GM19372 (cell line): ENCODE results near the gene CA11.
"Not testable (repeated sequence)": the region's sequence is repeated elsewhere in the genome, so short reads cannot be mapped to it uniquely, and the experiment has no call there.

ENCODE experiments used
- ATAC-seq: cut with Tn5 transposase; IDR thresholded peaks from one replicate; pipeline ENCODE4 v1.9.1; 2021; ENCODE audit warnings: mild to moderate bottlenecking, low read depth, moderate library complexity; ENCODE audit not compliant: unreplicated experiment

Gene CA11

GRCh38 chr19:48670699-48671445 is 24.9 kb upstream of the CA11 start:
- no peak for ATAC-seq

GRCh38 chr19:48669903-48670668 is 24.1 kb upstream of the CA11 start:
- no peak for ATAC-seq

GRCh38 chr19:48668761-48669160 is 22.8 kb upstream of the CA11 start:
- no peak for ATAC-seq

- ATAC-seq: no peak
Measured at GRCh38 chr19:48668332-48668731, 22.3 kb upstream of the CA11 start.

GRCh38 chr19:48665786-48666185 is 19.8 kb upstream of the CA11 start:
- ATAC-seq: no peak

GRCh38 chr19:48664476-48664875 is 18.5 kb upstream of the CA11 start:
- ATAC-seq: no peak

GRCh38 chr19:48663667-48664066 is 17.7 kb upstream of the CA11 start:
- no peak for ATAC-seq

- ATAC-seq: no peak
Measured at GRCh38 chr19:48661711-48662090, 15.7 kb upstream of the CA11 start.

GRCh38 chr19:48660852-48661710 is 15.1 kb upstream of the CA11 start:
- peak; percentile 82 for ATAC-seq

GRCh38 chr19:48659768-48660167 is 13.8 kb upstream of the CA11 start:
- ATAC-seq: no peak

- no peak for ATAC-seq
Measured at GRCh38 chr19:48658483-48658882, 12.5 kb upstream of the CA11 start.

GRCh38 chr19:48657828-48658227 is 11.8 kb upstream of the CA11 start:
- ATAC-seq: not testable (repeated sequence)

- no peak for ATAC-seq
Measured at GRCh38 chr19:48656840-48657474, 11.0 kb upstream of the CA11 start.

- ATAC-seq: no peak
Measured at GRCh38 chr19:48654299-48655059, 8.5 kb upstream of the CA11 start.

- ATAC-seq: no peak
Measured at GRCh38 chr19:48651683-48652048, 5.7 kb upstream of the CA11 start.

GRCh38 chr19:48650974-48651682 is 5.1 kb upstream of the CA11 start:
- no peak for ATAC-seq

- ATAC-seq: no peak
Measured at GRCh38 chr19:48648134-48648533, 2.1 kb upstream of the CA11 start.

GRCh38 chr19:48646722-48647216 is 782 bp upstream of the CA11 start:
- ATAC-seq: no peak

- no peak for ATAC-seq
Measured at GRCh38 chr19:48645620-48646000, 377 bp downstream of the CA11 start.
